HepG2 (cell line): ENCODE data around the gene KRTAP5-6. TPM values are rescaled to one million over a fixed set of nuclear protein-coding genes. Genes with fewer than 3 reads are reported as not detected.
A peak's percentile ranks its signal among the peaks of the same experiment; 100 is the strongest.

Experiments used
- DPF2 ChIP-seq: sonication (generic); formaldehyde crosslinking; IDR thresholded peaks from 2 replicates; pipeline ENCODE4 v1.4.0; 2020; ENCODE audit warnings: mild to moderate bottlenecking, low read depth, missing genetic modification reagents, borderline replicate concordance
- FOXK1 ChIP-seq: sonication (generic); formaldehyde crosslinking; IDR thresholded peaks from 2 replicates; pipeline ENCODE4 v1.4.0; 2020; ENCODE audit warnings: low read depth, missing genetic modification reagents, borderline replicate concordance
- FOXP1 ChIP-seq, 2 experiments: fragments of 450-650 bp in 1 of 2; IDR thresholded peaks; 2 replicates each; pipeline ENCODE4 v1.6.1; 2017 to 2018; ENCODE audit warnings: antibody characterized with exemption in 1 of 2
- HES4 ChIP-seq: sonication (generic); formaldehyde crosslinking; IDR thresholded peaks from 2 replicates; pipeline ENCODE4 v1.9.0; 2021; ENCODE audit warnings: mild to moderate bottlenecking, missing genetic modification reagents, borderline replicate concordance
- MTA1 ChIP-seq: sonication (generic); formaldehyde crosslinking; IDR thresholded peaks from 2 replicates; pipeline ENCODE4 v1.4.0; 2020; ENCODE audit warnings: missing genetic modification reagents, mild to moderate bottlenecking, borderline replicate concordance
- PCBP1 ChIP-seq: fragments of 200-400 bp; formaldehyde crosslinking; IDR thresholded peaks from 2 replicates; pipeline ENCODE4 v1.6.1; 2017; ENCODE audit warnings: mild to moderate bottlenecking, low read depth, low read length, borderline replicate concordance
- PITX1 ChIP-seq: sonication (generic); formaldehyde crosslinking; IDR thresholded peaks from 2 replicates; pipeline ENCODE4 v1.5.1; 2020; ENCODE audit warnings: mild to moderate bottlenecking, missing genetic modification reagents
- POGZ ChIP-seq: sonication (generic); formaldehyde crosslinking; IDR thresholded peaks from 2 replicates; pipeline ENCODE4 v1.4.0; 2020; ENCODE audit warnings: mild to moderate bottlenecking, missing genetic modification reagents
- SKI ChIP-seq: fragments of 450-650 bp; IDR thresholded peaks from one replicate; pipeline ENCODE4 v1.6.1; 2018; ENCODE audit warnings: mild to moderate bottlenecking; ENCODE audit not compliant: partially characterized antibody
- SRSF9 ChIP-seq: fragments of 200-400 bp; formaldehyde crosslinking; IDR thresholded peaks from 2 replicates; pipeline ENCODE4 v1.6.1; 2018; ENCODE audit warnings: borderline replicate concordance, mild to moderate bottlenecking, low read depth, low read length; ENCODE audit not compliant: insufficient read depth, poor library complexity, severe bottlenecking
- ZNF598 ChIP-seq: sonication (generic); formaldehyde crosslinking; IDR thresholded peaks from 2 replicates; pipeline ENCODE4 v1.5.1; 2020; ENCODE audit warnings: mild to moderate bottlenecking, missing genetic modification reagents, borderline replicate concordance
- ZNF607 ChIP-seq: sonication (generic); formaldehyde crosslinking; IDR thresholded peaks from 2 replicates; pipeline ENCODE4 v1.5.1; 2020; ENCODE audit warnings: missing genetic modification reagents, mild to moderate bottlenecking, borderline replicate concordance
- polyA plus RNA-seq, 8 experiments: library from polyadenylated mRNA; depleted of rRNA in 3 of 8; stranded (reverse) in 7 of 8; unstranded in 1 of 8; fragments of >200 nt; fragmentation: Illumina TruSeq in 4 of 8; extraction: Trizol in 4 of 8; gene quantifications; 2 replicates each; pipeline versions ENCODE4 v1.2.1 to v1.2.3, GENCODE V29; 2011 to 2016; ENCODE audit warnings: low read depth in 4 of 8, missing spikeins in 1 of 8, mixed read lengths in 1 of 8; ENCODE audit not compliant: insufficient read depth in 1 of 8
- total RNA-seq, 5 experiments: library from RNA; depleted of rRNA; stranded (reverse); fragments of >200 nt; fragmentation: Illumina TruSeq; extraction: Trizol; gene quantifications; 2 replicates each; pipeline ENCODE4 v1.2.3, GENCODE V29; 2016; ENCODE audit warnings: low read depth in 1 of 5
- TF ChIP-seq, protein P1 (sequence below), 2 experiments: IDR thresholded peaks; 2 replicates each; pipeline ENCODE4 v1.6.1; 2011 to 2012; ENCODE audit warnings: low read length in 2 of 2, borderline replicate concordance in 1 of 2, low read depth in 1 of 2, mild to moderate bottlenecking in 1 of 2, moderate library complexity in 1 of 2
- TF ChIP-seq, protein P2 (sequence below): sonication (generic); formaldehyde crosslinking; IDR thresholded peaks from 2 replicates; pipeline ENCODE4 v1.4.0; 2020; ENCODE audit warnings: mild to moderate bottlenecking, missing genetic modification reagents, borderline replicate concordance
- TF ChIP-seq, protein P3 (sequence below): sonication (generic); formaldehyde crosslinking; IDR thresholded peaks from 2 replicates; pipeline ENCODE4 v1.8.1; 2022; ENCODE audit warnings: low read depth, mild to moderate bottlenecking, missing genetic modification reagents
- TF ChIP-seq, protein P4 (sequence below): sonication (generic); formaldehyde crosslinking; IDR thresholded peaks from 2 replicates; pipeline ENCODE4 v1.4.0; 2020; ENCODE audit warnings: mild to moderate bottlenecking, missing genetic modification reagents

KRTAP5-6 gene
- total and polyA plus RNA-seq, 2 of the 13 experiments (the other 11 are each of a cell fraction or from before 2014, with no cell fraction given), result not detected

DNA sequence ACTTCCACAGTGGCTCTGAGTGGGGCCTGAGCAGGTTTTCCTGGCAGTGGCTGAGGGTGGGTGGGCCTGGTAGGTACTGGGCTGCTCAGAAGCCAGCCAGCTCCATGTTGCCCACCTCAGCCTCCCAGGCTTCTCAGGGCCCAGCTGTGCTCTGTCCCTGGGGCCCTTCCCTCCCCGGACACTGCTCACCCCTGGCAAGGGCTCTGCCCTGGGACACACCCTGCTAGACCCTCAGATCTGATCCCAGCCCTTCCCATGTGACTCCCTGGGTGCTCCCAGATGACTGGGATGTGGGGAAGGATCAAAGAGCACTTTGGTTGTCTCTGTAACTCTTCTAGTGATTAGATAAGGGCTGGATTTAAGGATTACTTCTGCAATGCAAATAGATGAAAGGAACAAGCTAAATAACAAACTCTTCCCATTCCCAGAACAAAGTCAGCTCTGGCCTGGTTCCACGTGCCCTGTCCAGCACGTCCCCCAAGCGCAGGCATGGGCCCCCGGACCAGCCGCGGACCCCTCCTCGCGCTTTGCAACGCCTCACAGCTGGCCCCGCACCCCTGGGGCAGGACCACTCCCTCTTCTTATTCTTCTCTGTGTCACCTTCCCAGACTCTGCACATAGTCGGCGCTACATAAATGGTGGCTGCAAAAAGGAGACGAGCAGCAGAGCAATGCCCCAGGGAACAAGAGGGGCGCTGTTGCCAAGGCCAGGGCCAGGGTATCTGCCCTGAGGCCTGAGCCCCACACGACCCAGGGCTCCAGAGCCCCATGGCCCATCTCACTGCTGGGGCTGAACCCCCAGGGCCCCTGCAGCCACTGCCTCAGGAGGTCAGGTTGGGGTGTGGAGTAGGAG is 5.7 kb upstream of the KRTAP5-6 start (continued):
- TF ChIP-seq, protein P1, sequence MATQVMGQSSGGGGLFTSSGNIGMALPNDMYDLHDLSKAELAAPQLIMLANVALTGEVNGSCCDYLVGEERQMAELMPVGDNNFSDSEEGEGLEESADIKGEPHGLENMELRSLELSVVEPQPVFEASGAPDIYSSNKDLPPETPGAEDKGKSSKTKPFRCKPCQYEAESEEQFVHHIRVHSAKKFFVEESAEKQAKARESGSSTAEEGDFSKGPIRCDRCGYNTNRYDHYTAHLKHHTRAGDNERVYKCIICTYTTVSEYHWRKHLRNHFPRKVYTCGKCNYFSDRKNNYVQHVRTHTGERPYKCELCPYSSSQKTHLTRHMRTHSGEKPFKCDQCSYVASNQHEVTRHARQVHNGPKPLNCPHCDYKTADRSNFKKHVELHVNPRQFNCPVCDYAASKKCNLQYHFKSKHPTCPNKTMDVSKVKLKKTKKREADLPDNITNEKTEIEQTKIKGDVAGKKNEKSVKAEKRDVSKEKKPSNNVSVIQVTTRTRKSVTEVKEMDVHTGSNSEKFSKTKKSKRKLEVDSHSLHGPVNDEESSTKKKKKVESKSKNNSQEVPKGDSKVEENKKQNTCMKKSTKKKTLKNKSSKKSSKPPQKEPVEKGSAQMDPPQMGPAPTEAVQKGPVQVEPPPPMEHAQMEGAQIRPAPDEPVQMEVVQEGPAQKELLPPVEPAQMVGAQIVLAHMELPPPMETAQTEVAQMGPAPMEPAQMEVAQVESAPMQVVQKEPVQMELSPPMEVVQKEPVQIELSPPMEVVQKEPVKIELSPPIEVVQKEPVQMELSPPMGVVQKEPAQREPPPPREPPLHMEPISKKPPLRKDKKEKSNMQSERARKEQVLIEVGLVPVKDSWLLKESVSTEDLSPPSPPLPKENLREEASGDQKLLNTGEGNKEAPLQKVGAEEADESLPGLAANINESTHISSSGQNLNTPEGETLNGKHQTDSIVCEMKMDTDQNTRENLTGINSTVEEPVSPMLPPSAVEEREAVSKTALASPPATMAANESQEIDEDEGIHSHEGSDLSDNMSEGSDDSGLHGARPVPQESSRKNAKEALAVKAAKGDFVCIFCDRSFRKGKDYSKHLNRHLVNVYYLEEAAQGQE (IDR thresholded peaks at IDR 0.05; ENCODE audit: borderline replicate concordance in 1 of 2, low read depth in 1 of 2, low read length in 2 of 2), result no peak; a peak in 1 of 4 replicates
- TF ChIP-seq POGZ (CRISPR knock-in tag), result peak; percentile 24; the same call in 1 of the 2 replicates
- peak; percentile 76 for TF ChIP-seq SKI
- TF ChIP-seq FOXK1 (CRISPR knock-in tag), result peak; percentile 82; the same call in 1 of the 2 replicates
- TF ChIP-seq DPF2 (CRISPR knock-in tag), result peak; percentile 37; the same call in 1 of the 2 replicates
- TF ChIP-seq PITX1 (CRISPR knock-in tag), result peak; percentile 98
- TF ChIP-seq ZNF598 (CRISPR knock-in tag), result 0 out of 2 replicates have a peak, but pooled peaks have one; percentile 26
- TF ChIP-seq MTA1 (CRISPR knock-in tag), result peak; percentile 96
- TF ChIP-seq HES4, result no peak; the same call in none of the 2 replicates
- no peak for TF ChIP-seq FOXP1 (IDR thresholded peaks at IDR 0.05)
- TF ChIP-seq FOXP1 (CRISPR knock-in tag; IDR thresholded peaks at IDR 0.05), result peak; percentile 88
- TF ChIP-seq ZNF607 (CRISPR knock-in tag), result peak; percentile 79; the same call in 1 of the 2 replicates
- TF ChIP-seq, protein P2, sequence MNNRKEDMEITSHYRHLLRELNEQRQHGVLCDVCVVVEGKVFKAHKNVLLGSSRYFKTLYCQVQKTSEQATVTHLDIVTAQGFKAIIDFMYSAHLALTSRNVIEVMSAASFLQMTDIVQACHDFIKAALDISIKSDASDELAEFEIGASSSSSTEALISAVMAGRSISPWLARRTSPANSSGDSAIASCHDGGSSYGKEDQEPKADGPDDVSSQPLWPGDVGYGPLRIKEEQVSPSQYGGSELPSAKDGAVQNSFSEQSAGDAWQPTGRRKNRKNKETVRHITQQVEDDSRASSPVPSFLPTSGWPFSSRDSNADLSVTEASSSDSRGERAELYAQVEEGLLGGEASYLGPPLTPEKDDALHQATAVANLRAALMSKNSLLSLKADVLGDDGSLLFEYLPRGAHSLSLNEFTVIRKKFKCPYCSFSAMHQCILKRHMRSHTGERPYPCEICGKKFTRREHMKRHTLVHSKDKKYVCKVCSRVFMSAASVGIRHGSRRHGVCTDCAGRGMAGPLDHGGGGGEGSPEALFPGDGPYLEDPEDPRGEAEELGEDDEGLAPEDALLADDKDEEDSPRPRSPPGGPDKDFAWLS (CRISPR knock-in tag), result peak; percentile 92
- TF ChIP-seq, protein P3, sequence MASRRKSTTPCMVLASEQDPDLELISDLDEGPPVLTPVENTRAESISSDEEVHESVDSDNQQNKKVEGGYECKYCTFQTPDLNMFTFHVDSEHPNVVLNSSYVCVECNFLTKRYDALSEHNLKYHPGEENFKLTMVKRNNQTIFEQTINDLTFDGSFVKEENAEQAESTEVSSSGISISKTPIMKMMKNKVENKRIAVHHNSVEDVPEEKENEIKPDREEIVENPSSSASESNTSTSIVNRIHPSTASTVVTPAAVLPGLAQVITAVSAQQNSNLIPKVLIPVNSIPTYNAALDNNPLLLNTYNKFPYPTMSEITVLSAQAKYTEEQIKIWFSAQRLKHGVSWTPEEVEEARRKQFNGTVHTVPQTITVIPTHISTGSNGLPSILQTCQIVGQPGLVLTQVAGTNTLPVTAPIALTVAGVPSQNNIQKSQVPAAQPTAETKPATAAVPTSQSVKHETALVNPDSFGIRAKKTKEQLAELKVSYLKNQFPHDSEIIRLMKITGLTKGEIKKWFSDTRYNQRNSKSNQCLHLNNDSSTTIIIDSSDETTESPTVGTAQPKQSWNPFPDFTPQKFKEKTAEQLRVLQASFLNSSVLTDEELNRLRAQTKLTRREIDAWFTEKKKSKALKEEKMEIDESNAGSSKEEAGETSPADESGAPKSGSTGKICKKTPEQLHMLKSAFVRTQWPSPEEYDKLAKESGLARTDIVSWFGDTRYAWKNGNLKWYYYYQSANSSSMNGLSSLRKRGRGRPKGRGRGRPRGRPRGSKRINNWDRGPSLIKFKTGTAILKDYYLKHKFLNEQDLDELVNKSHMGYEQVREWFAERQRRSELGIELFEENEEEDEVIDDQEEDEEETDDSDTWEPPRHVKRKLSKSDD (CRISPR knock-in tag), result peak; percentile 74
- TF ChIP-seq, protein P4, sequence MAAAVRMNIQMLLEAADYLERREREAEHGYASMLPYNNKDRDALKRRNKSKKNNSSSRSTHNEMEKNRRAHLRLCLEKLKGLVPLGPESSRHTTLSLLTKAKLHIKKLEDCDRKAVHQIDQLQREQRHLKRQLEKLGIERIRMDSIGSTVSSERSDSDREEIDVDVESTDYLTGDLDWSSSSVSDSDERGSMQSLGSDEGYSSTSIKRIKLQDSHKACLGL (CRISPR knock-in tag), result no peak
- no peak for TF ChIP-seq PCBP1
- no peak for TF ChIP-seq SRSF9
